GOT3 (cell line): Measurements from ENCODE around the gene FAM83G.
"Not testable (repeated sequence)": the region's sequence is repeated elsewhere in the genome, so short reads cannot be mapped to it uniquely, and the experiment has no call there.

Experiments used
- DNase-seq: peaks from one replicate; lab custom pipeline; 2025; ENCODE audit warnings: mixed read lengths; lab: John Stamatoyannopoulos, UW

FAM83G gene

GRCh38 chr17:19004421-19005136 lies at the start of gene FAM83G:
FAM83G (minus strand) TSS chr17:19004764; CDS start chr17:19004041, 723 bp downstream.
- peak; percentile 63 for DNase-seq

- not testable (repeated sequence) for DNase-seq
These were observed 44.3 kb upstream of the FAM83G start for GRCh38 chr17:19048826-19049225.

DNA sequence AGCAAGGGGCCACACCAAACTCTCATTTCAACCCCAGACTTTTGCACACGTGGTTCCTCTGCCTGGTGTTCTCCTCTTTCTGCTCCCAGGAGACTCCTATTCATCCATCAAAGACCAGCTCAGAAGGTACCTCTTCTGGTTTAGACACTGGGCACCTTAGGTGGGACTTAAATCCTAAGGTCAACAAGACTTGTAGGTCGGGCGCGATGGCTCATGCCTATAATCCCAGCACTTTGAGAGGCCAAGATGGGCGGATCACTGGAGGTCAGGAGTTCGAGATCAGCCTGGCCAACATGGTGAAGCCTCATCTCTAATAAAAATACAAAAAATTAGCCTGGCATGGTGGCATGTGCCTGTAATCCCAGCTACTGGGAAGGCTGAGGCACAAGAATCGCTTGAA lies 42.9 kb upstream of the FAM83G start:
- not testable (repeated sequence) for DNase-seq

DNA sequence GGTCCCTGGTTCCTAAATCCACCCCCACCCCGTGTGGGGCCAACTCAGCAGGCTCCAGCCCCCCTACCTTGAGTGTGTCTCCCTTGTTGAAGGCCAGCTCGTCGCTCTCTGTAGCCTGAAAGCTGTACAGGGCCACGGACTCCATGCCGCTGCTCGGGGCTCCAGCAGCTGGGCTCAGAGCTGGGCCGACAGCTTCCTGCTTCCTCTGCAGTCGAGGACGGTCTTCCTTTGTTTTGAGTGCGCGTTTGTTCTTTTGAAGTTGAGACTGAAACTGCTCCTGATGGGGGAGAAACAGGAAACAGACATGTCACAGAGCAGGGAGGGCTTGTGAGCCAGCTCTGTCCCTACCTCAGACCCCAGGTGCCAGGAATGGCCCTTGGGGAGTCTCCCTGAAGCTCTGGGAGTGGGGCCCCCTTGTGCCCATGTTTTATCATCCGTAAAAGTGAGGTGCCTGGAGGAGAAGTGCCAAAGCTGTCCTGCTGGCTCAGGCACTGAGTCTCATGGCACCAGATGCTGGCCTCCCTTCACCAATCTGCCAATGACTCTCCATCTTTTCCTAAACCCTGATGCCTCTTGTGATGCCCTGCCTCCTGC lies 42.3 kb upstream of the FAM83G start, which contains the start of gene GRAP:
GRAP (minus strand) TSS at position 176 of the 594 bp plus-strand sequence; CDS start at position 145, 31 bp downstream.
- DNase-seq: not testable (repeated sequence)

- DNase-seq: not testable (repeated sequence)
These were observed 40.1 kb upstream of the FAM83G start for GRCh38 chr17:19044643-19045042.

GRCh38 chr17:19043032-19043431 lies 38.5 kb upstream of the FAM83G start:
- DNase-seq: not testable (repeated sequence)

GRCh38 chr17:19042369-19042768 lies 37.8 kb upstream of the FAM83G start:
- not testable (repeated sequence) for DNase-seq

DNA sequence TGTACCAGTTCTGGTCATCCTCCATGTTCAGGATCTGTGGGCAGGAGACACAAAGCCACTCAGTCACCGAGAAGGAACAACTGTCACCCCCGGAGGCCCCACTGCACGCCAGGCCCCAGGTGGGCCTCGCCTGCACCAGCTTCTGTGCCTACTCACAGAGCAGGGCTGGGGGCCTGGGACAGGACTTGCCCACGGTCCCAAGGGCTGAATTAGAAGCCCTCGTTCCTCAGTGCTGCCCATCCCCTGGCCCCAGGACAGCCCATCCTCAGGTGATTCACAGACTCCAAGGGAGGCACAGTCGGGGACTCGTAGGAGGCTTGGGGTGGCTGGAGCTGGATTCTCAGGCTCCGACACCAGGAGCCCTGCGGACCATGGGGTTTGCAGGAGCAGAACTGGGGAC lies 37.3 kb upstream of the FAM83G start:
- not testable (repeated sequence) for DNase-seq

DNA sequence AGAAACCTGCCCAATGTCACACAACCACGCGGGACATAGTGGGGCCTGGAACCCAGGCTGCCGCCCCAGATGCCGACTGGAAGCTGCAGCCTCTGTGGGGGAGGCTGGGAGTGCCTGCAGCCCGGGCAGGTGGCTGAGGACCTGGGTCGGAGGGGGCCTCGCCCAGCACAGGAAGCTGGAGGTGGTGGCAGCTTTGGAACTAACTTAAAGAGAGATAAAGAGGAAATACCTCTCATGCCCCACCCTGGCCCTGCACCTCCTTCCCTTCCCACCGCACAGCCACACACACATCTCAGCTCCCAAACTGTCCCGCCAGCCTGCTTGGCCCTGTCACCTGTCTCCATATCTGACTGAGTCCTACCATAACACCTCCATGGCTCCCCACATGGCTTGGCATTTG lies 35.8 kb upstream of the FAM83G start:
- not testable (repeated sequence) for DNase-seq

GRCh38 chr17:19038730-19039129 lies 34.2 kb upstream of the FAM83G start:
- DNase-seq: not testable (repeated sequence)

- DNase-seq: not testable (repeated sequence)
These were observed 33.4 kb upstream of the FAM83G start for GRCh38 chr17:19038007-19038406.

GRCh38 chr17:19037547-19037946 lies 33.0 kb upstream of the FAM83G start:
- not testable (repeated sequence) for DNase-seq

DNA sequence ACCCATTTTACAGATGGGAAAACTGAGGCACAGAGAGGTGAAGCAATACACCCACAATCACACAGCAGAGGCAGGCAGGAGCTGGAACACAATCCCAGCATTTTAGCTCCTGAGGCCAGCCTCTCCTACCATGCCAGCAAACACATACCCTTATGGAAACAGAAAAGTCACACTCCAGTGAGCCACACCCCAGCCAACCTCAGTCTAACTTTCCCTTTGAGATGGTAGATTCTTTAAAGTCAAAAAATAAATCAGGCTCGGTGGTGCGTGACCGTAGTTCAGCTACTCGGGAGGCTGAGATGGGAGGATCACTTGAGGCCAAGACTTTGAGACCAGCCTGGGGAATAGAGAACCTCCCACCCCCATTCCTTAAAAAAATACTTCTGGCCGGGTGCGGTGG lies 31.6 kb upstream of the FAM83G start:
- DNase-seq: not testable (repeated sequence)

DNA sequence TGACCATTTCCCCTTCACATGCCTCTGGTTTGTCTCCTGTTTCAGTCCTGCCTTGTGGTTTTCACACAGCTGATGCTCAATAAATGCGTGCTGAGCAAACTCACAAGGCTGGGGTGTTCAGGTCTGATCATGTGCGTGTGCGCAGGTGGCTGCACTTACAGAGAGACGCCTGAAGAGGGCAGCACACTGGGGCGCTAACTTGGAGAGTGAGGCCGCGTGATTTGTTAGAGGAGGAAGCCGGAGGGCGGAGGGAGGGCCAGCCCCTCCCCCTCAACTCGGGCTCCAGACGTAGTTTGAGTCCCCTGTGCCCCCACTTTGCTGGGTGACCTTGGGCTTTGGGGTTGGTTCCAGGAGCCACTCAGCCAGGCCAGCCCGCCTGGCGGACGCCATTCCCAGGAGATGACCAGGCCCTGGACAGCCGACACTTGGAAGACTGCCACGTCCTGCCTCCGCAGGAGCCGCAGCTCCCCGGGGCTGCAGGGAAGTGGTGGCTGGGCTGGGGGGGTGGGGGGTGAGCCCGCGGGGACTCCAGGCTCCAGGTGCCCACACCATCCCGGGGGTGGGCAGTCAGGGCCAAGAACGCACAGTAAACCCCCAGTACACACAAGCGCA lies 27.9 kb upstream of the FAM83G start:
- DNase-seq: not testable (repeated sequence)

- not testable (repeated sequence) for DNase-seq
These were observed 27.2 kb upstream of the FAM83G start for GRCh38 chr17:19031729-19032128.

DNA sequence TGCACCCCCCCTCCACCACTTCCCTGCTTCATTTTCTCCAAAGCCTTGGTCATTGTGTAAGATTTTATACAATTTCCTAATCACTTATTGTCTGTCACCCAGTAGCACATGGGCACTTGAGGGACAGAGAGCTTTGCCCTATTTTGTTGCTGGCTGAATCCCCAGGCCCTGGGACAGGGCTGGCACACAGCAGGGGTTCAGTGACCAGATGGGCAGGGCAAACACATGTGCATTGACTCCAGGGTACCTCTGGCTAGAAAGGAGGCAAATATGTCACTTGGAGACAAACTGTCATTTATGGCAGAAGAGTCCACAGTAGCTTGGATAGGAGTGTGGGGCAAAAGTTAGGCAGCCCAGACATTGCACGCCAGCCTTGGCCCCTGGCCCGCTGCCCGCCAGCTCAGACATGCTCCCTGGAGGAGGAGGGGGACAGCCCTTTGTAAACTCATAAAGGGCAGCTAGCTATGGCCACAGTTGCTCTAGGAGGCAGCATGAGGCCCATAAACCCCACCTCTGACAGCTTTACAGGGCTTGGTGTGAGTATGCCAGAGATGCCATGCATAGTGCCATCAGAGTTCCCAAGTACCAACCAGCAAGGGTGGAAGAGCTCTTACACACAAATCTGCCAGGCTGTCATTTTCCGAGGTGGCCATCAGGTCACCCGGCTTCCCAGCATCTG lies 26.3 kb upstream of the FAM83G start:
- DNase-seq: not testable (repeated sequence)

- not testable (repeated sequence) for DNase-seq
These were observed 25.2 kb upstream of the FAM83G start for GRCh38 chr17:19029740-19030139.

GRCh38 chr17:19028671-19029070 lies 24.1 kb upstream of the FAM83G start:
- DNase-seq: not testable (repeated sequence)

- DNase-seq: no peak
These were observed 19.8 kb upstream of the FAM83G start for GRCh38 chr17:19024101-19025078.

DNA sequence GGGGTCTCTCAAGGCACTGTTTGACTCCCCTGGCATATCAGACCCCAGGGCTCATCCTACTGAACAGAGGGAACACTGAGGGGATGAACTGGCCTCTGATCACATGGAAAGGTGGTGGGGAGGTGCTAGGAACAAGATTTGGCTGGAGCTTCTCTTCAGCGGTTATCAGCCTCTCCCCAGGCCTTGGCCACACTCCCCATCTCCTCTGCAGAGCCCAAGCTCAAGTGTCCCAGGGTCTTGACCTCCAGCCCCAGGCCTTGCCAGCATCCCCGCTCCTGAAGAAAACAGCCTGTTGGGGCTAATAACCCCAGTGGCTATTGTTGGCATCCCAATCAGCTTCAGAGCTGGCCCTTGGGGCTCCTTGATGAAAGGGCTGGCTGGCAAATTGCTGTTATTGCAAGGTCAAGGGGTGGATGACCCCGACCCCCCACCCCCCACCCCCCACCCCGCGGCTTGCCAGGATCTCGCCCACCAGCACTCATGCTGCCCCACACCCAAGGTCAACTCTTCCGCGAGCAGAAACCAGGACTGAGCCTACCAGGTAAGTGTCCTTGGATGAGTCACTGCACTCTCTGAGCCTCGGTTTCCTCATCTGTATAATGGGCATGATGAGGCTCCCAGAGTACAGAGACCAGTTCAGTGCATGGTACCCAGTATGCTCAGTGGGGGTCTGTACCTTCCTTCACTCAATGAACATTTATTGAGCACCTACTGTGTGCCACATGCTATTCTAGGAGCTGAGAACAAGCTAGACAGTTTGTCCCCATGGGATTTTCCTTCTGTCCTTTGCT lies 18.8 kb upstream of the FAM83G start:
- DNase-seq: no peak
